ENCODE measurements around the gene PRKCD. TPM values are rescaled to one million over a fixed set of nuclear protein-coding genes. Genes with fewer than 3 reads are reported as not detected.

The PRKCD gene
- polyA plus RNA-seq, 1 experiment: 13.7 TPM

DNA sequence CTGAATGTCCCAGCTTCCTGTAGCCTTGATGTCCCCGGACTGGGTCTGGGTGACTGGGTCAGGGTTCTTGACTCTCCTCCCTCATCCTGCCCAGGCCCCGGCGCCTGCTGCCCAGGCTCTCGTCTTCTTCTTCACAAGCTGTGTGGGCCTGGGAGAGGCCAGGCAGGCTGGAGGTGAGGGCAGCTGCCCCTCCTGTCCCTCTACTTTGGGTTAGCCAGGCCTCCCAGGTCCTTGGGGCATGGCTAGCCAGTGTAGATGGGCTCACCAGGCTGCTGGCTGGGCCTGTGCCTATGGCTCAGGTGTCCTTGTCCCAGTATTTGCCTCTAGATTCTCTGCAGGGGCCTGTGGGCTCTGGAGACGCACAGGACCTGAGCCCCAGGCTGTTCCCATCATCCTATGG, 63.0 kb downstream of the PRKCD start:
- ChIA-PET POLR2A (no interaction called here), CTCF (no interaction called here)
- Histone ChIP-seq H3K27ac (ENCODE audit: low read depth, low read length) (peak overlapping the region; percentile 31), H3K27me3 (ENCODE audit: control insufficient read depth, insufficient read depth, low read length) (no peaks in the 10 kb centered on the region), H3K9me3 (ENCODE audit: control insufficient read depth, insufficient read depth, low read length) (no peaks in the 10 kb centered on the region), H3K4me3 (ENCODE audit: low read depth, low read length) (no peak overlapping the region)
- no peak for DNase-seq (ENCODE audit: low read depth, low spot score)
- TF ChIP-seq, protein P1, sequence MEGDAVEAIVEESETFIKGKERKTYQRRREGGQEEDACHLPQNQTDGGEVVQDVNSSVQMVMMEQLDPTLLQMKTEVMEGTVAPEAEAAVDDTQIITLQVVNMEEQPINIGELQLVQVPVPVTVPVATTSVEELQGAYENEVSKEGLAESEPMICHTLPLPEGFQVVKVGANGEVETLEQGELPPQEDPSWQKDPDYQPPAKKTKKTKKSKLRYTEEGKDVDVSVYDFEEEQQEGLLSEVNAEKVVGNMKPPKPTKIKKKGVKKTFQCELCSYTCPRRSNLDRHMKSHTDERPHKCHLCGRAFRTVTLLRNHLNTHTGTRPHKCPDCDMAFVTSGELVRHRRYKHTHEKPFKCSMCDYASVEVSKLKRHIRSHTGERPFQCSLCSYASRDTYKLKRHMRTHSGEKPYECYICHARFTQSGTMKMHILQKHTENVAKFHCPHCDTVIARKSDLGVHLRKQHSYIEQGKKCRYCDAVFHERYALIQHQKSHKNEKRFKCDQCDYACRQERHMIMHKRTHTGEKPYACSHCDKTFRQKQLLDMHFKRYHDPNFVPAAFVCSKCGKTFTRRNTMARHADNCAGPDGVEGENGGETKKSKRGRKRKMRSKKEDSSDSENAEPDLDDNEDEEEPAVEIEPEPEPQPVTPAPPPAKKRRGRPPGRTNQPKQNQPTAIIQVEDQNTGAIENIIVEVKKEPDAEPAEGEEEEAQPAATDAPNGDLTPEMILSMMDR (IDR thresholded peaks at IDR 0.05; ENCODE audit: low read depth, low read length): no peak

DNA sequence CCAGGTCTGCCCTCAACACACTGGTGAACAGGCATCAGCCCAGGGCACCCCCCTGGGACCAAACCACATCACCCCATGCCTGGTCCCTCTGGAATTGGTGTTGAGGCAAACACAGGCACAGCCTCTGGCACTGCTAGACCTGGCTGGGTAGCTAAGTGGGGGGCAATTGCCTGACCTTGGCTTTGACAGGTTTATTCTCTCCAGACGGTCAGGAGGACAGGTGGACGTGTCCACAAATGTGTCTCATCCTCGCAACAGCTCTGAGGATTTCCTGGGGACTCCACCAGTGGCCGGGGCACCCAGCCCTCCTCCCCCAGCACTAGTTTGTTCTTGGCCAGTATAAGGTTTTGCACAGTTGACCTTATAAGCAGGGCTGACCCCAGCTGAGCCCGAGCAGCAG, 63.5 kb downstream of the PRKCD start:
- no peaks in the 10 kb centered on the region for H3K27me3 ChIP-seq (ENCODE audit: control insufficient read depth, insufficient read depth, low read length)
- H3K4me3 ChIP-seq (ENCODE audit: low read depth, low read length): no peak overlapping the region
- TF ChIP-seq, protein P1 (IDR thresholded peaks at IDR 0.05; ENCODE audit: low read depth, low read length): no peak
- no peaks in the 10 kb centered on the region for H3K9me3 ChIP-seq (ENCODE audit: control insufficient read depth, insufficient read depth, low read length)
- CTCF ChIA-PET: no interaction called here
- POLR2A ChIA-PET: no interaction called here
- no peak for DNase-seq (ENCODE audit: low read depth, low spot score)
- H3K27ac ChIP-seq (ENCODE audit: low read depth, low read length): peak overlapping the region; percentile 31

DNA sequence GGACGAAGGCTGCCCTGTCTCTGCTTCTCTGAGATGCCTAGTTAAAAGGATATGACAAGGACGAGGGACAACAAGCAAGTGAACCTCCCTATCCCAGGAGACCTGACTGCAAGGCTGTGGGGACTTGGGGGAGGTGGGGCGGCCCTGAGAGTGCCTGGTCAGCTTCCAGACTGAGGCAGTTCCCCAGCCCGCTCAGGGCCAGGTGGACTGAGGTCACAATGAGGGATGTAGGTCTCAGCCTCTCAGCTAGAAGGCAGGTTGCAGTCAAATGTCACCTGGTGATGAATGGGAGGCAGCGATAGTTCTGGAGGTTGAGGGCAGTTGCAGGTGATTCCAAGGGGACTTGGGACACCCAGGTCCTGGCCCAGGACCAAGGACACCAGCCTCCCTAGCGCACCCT, 64.2 kb downstream of the PRKCD start:
- H3K27ac ChIP-seq (ENCODE audit: low read depth, low read length): no peak overlapping the region
- DNase-seq (ENCODE audit: low read depth, low spot score): no peak
- POLR2A ChIA-PET: no interaction called here
- no peaks in the 10 kb centered on the region for H3K27me3 ChIP-seq (ENCODE audit: control insufficient read depth, insufficient read depth, low read length)
- H3K9me3 ChIP-seq (ENCODE audit: control insufficient read depth, insufficient read depth, low read length): no peaks in the 10 kb centered on the region
- TF ChIP-seq, protein P1 (IDR thresholded peaks at IDR 0.05; ENCODE audit: low read depth, low read length): no peak
- H3K4me3 ChIP-seq (ENCODE audit: low read depth, low read length): no peak overlapping the region
- CTCF ChIA-PET: no interaction called here

DNA sequence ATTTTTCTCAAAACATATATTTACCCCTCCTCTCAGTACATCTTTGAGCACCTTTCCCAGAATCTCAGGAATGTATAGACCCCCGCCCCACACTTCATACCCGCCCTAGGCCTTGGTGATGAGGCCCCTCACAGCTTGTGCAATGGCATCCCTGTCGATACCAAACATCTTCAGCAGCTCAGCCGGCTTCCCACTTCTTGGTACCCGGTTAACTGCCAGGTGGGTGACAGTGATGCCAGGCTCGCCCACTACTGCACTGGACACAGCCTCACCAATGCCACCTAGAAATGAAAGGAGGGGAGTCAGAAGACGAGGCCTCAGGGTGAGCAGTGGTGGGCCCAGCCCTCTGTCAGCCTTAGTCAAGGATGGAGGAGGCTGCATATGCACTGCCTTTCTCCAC, 64.6 kb downstream of the PRKCD start:
- no peaks in the 10 kb centered on the region for H3K27me3 ChIP-seq (ENCODE audit: control insufficient read depth, insufficient read depth, low read length)
- H3K4me3 ChIP-seq (ENCODE audit: low read depth, low read length): no peak overlapping the region
- TF ChIP-seq, protein P1 (IDR thresholded peaks at IDR 0.05; ENCODE audit: low read depth, low read length): no peak
- no peak overlapping the region for H3K27ac ChIP-seq (ENCODE audit: low read depth, low read length)
- ChIA-PET POLR2A (no interaction called here), CTCF (no interaction called here)
- no peak for DNase-seq (ENCODE audit: low read depth, low spot score)
- no peaks in the 10 kb centered on the region for H3K9me3 ChIP-seq (ENCODE audit: control insufficient read depth, insufficient read depth, low read length)

DNA sequence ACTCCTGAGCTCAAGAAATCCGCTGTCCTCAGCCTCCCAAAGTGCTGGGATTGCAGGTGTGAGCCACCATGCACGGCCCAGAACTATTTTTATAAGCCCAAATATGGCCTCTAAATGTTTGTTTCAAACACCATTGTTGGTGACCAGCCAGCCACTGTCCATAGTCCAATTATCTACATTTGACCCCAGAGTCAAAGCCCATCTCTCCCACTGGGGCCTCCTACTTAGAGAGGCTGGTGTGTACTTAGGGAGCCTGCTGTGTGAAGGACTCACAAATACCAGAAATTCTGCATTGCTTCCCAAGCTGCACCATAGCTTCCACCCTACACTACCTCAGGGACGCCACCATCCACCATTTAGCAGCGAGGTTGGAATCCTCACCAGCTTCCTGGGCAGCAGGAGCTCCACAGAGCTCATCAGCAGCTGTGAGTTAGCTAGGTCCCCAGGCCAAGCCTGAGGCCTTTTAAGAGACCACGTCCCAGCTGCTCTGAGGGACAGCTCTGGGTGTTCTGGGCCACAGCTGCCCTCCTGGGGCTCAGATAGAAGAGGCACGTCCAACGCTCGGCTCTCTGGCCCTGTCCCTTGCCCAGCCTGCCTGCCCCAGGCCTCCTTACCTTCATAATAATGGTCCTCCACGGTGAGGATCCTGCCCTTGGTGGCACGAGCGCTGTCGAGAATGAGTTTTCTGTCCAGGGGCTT, 65.3 kb downstream of the PRKCD start:
- Histone ChIP-seq H3K27me3 (ENCODE audit: control insufficient read depth, insufficient read depth, low read length) (no peaks in the 10 kb centered on the region), H3K9me3 (ENCODE audit: control insufficient read depth, insufficient read depth, low read length) (no peaks in the 10 kb centered on the region), H3K27ac (ENCODE audit: low read depth, low read length) (no peak overlapping the region), H3K4me3 (ENCODE audit: low read depth, low read length) (no peak overlapping the region)
- DNase-seq (ENCODE audit: low read depth, low spot score): no peak
- ChIA-PET POLR2A (no interaction called here), CTCF (no interaction called here)
- TF ChIP-seq, protein P1 (IDR thresholded peaks at IDR 0.05; ENCODE audit: low read depth, low read length): no peak

Data from AG04450 (cell line).